Gastrocnemius medialis (tissue), 4 donors: ENCODE results near the gene KCNC3. TPM values are rescaled to one million over a fixed set of nuclear protein-coding genes. Genes with fewer than 3 reads are reported as not detected.

ENCODE experiments used
- ATAC-seq, 2 donors: fragments of 150-250 bp; one replicate each; pipeline ENCODE4 v1.9.1; 2016
- DNase-seq, 2 donors: peaks; one replicate each; pipeline ENCODE4 v3.0.0-alpha.2; 2019
- H3K27ac ChIP-seq, 4 donors: fragments of 200-600 bp; sonication (generic); 1 replicate in 1 of 4; 2 replicates in 3 of 4; pipeline ENCODE4 v1.5.1; 2016 to 2018; ENCODE audit warnings: mild to moderate bottlenecking in 2 of 4, moderate library complexity in 1 of 4
- H3K27me3 ChIP-seq, 3 donors: fragments of 200-600 bp; sonication (generic) in 2 of 3; 1 replicate in 1 of 3; 2 replicates in 2 of 3; pipeline versions ENCODE4 v1.5.1 to v1.6.0; 2016 to 2019; ENCODE audit warnings: mild to moderate bottlenecking in 1 of 3, moderate library complexity in 1 of 3
- H3K36me3 ChIP-seq, 2 donors: fragments of 200-600 bp; sonication (generic) in 1 of 2; one replicate each; pipeline ENCODE4 v1.5.1; 2017 to 2018
- H3K4me1 ChIP-seq, 2 donors: fragments of 200-600 bp; sonication (generic) in 1 of 2; one replicate each; pipeline ENCODE4 v1.5.1; 2016 to 2017; ENCODE audit warnings: mild to moderate bottlenecking in 2 of 2
- H3K4me3 ChIP-seq, 4 donors: fragments of 200-600 bp; sonication (generic) in 3 of 4; 1 replicate in 1 of 4; 2 replicates in 3 of 4; pipeline ENCODE4 v1.5.1; 2016 to 2019; ENCODE audit warnings: mild to moderate bottlenecking in 2 of 4
- H3K9me3 ChIP-seq, 3 donors: fragments of 200-600 bp; sonication (generic) in 2 of 3; 1 replicate in 1 of 3; 2 replicates in 2 of 3; pipeline ENCODE4 v1.5.1; 2016 to 2019
- POLR2A ChIP-seq, 2 donors: fragments of 450-650 bp; IDR thresholded peaks; one replicate each; pipeline ENCODE4 v1.6.1; 2017; ENCODE audit warnings: antibody characterized with exemption in 2 of 2, mild to moderate bottlenecking in 2 of 2, moderate library complexity in 2 of 2
- in situ Hi-C, 4 donors: fragments of 200-750 bp; cut with MboI; loops; one replicate each; pipeline versions ENCODE4 v1.15.0 to v1.8.0; 2017; ENCODE audit warnings: low sequenced_read_pairs in 4 of 4
- intact Hi-C: fragments of 100-400 bp; cut with DNase I; formaldehyde crosslinking; loops from one replicate; pipeline ENCODE4 v1.15.1; 2023; ENCODE audit warnings: low total_unique reads
- total RNA-seq, 4 donors: library from RNA; depleted of rRNA; stranded (reverse); fragments of >200 nt; gene quantifications; one replicate each; pipeline versions ENCODE4 v1.1.0 to v1.2.3, GENCODE V29; 2016
- TF ChIP-seq, protein P1 (sequence below), 5 experiments: fragments of 450-650 bp in 3 of 5; fragments of 200-600 bp in 2 of 5; sonication (generic) in 2 of 5; IDR thresholded peaks in 4 of 5; conservative IDR thresholded peaks in 1 of 5; 1 replicate in 4 of 5; 2 replicates in 1 of 5; pipeline ENCODE4 v1.5.1; 2016 to 2019; ENCODE audit warnings: antibody characterized with exemption in 5 of 5, mild to moderate bottlenecking in 3 of 5, moderate library complexity in 3 of 5

Gene KCNC3
- total RNA-seq, 4 donors from 2014 or later = 0.25 to 1.4 (median 0.53) TPM

DNA sequence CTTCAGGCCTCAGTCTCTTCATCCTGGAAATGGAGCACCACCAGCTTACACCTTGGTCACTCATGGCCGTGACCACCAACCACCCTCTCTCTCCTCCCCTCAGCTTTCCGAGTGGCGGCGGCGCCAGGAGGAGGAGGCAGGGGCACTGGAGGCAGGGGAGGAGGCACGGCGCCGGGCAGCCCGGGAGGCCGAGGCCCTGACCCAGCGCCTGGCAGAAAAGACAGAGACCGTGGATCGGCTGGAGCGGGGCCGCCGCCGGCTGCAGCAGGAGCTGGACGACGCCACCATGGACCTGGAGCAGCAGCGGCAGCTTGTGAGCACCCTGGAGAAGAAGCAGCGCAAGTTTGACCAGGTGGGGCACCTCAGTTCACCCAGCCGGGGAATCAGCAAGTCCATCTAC lies 47.7 kb downstream of the KCNC3 start:
- in situ Hi-C loops (no loop called here), intact Hi-C loops (no loop called here)
- Histone ChIP-seq H3K36me3 (peaks cover 3 to 86% of the 10 kb centered on the region in 2 donors), H3K9me3 (peaks cover 0 to 7% (median 0%) of the 10 kb centered on the region in 3 donors), H3K4me3 (no peak overlapping the region), H3K27ac (no peak overlapping the region), H3K27me3 (no peaks in the 10 kb centered on the region), H3K4me1 (no peaks in the 10 kb centered on the region)
- DNase-seq (no peak), ATAC-seq (no peak)
- TF ChIP-seq POLR2A (IDR thresholded peaks at IDR 0.05) = no peak
- TF ChIP-seq, protein P1, sequence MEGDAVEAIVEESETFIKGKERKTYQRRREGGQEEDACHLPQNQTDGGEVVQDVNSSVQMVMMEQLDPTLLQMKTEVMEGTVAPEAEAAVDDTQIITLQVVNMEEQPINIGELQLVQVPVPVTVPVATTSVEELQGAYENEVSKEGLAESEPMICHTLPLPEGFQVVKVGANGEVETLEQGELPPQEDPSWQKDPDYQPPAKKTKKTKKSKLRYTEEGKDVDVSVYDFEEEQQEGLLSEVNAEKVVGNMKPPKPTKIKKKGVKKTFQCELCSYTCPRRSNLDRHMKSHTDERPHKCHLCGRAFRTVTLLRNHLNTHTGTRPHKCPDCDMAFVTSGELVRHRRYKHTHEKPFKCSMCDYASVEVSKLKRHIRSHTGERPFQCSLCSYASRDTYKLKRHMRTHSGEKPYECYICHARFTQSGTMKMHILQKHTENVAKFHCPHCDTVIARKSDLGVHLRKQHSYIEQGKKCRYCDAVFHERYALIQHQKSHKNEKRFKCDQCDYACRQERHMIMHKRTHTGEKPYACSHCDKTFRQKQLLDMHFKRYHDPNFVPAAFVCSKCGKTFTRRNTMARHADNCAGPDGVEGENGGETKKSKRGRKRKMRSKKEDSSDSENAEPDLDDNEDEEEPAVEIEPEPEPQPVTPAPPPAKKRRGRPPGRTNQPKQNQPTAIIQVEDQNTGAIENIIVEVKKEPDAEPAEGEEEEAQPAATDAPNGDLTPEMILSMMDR (IDR thresholded peaks at IDR 0.05 in 4 of 5, conservative IDR thresholded peaks at IDR 0.05 in 1 of 5) = no peak

DNA sequence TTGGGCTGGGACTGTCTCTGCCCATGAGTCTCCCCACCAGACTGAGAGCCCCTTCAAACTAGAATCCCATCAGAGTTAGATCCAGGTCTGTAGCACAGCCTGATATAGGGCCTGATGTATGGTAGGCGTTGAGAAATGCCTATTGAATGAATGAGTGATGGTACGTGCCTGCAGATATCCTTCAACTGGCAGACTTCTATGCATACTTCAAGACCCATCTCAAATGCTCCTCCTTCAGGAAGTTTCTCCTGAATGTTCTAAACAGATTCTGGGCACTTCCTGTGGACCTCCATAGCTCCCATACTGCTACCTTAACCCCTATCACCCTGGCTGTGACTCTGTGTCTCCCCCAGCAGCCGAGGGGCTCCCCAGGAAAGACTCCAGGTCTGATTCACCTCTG lies 48.2 kb downstream of the KCNC3 start:
- no peak overlapping the region for H3K27ac ChIP-seq
- intact Hi-C loops (no loop called here), in situ Hi-C loops (no loop called here)
- peaks cover 0 to 7% (median 0%) of the 10 kb centered on the region in 3 donors for H3K9me3 ChIP-seq
- no peaks in the 10 kb centered on the region for H3K4me1 ChIP-seq
- TF ChIP-seq POLR2A (IDR thresholded peaks at IDR 0.05) = no peak
- TF ChIP-seq, protein P1 (IDR thresholded peaks at IDR 0.05 in 4 of 5, conservative IDR thresholded peaks at IDR 0.05 in 1 of 5) = no peak
- ATAC-seq (no peak), DNase-seq (no peak)
- H3K27me3 ChIP-seq = no peaks in the 10 kb centered on the region
- H3K4me3 ChIP-seq = no peak overlapping the region
- H3K36me3 ChIP-seq = peaks cover 0 to 86% of the 10 kb centered on the region in 2 donors

- TF ChIP-seq, protein P1 (IDR thresholded peaks at IDR 0.05 in 4 of 5, conservative IDR thresholded peaks at IDR 0.05 in 1 of 5) = no peak
- TF ChIP-seq POLR2A (IDR thresholded peaks at IDR 0.05) = no peak
- Histone ChIP-seq H3K4me1 (no peaks in the 10 kb centered on the region), H3K27ac (no peak overlapping the region), H3K9me3 (peaks cover 0 to 2% (median 0%) of the 10 kb centered on the region in 3 donors), H3K4me3 (no peak overlapping the region), H3K27me3 (no peaks in the 10 kb centered on the region), H3K36me3 (peaks cover 0 to 86% of the 10 kb centered on the region in 2 donors)
- ATAC-seq (no peak), DNase-seq (no peak)
- in situ Hi-C loops (no loop called here), intact Hi-C loops (no loop called here)
Measured at GRCh38 chr19:50280074-50280473, 49.1 kb downstream of the KCNC3 start.

DNA sequence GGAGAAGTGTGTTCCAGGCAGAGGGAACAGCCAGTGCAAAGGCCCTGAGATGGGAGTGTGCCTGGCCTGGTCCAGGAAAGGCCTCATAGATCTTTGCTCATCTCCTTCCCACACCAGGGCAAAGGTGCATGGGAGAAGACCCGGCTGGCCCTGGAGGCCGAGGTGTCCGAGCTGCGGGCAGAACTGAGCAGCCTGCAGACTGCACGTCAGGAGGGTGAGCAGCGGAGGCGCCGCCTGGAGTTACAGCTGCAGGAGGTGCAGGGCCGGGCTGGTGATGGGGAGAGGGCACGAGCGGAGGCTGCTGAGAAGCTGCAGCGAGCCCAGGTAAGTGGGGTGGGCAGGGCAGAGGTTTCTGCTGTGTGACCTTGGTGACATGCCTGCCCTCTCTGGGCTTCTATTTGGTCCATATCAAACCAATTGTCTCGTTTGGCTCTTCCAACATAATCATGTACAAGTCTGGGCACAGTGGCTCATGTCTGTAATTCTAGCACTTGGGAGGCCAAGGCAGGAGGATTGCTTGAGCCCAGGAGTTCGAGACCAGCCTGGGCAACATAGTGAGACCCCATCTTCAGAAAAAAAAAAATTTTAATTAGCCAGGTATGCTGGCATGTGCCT lies 51.1 kb downstream of the KCNC3 start:
- Histone ChIP-seq H3K36me3 (peaks cover 0 to 70% of the 10 kb centered on the region in 2 donors), H3K27me3 (no peaks in the 10 kb centered on the region), H3K9me3 (no peaks in the 10 kb centered on the region), H3K27ac (no peak overlapping the region), H3K4me1 (no peaks in the 10 kb centered on the region), H3K4me3 (no peak overlapping the region)
- in situ Hi-C loops = no loop called here
- ATAC-seq = no peak
- TF ChIP-seq, protein P1 (IDR thresholded peaks at IDR 0.05 in 4 of 5, conservative IDR thresholded peaks at IDR 0.05 in 1 of 5) = no peak
- no peak for TF ChIP-seq POLR2A (IDR thresholded peaks at IDR 0.05)
- DNase-seq = no peak
- intact Hi-C loops = no loop called here
